ENCODE data around the gene GNAI3.
"Not testable (repeated sequence)": the region's sequence is repeated elsewhere in the genome, so short reads cannot be mapped to it uniquely, and the experiment has no call there.

Gene GNAI3

GRCh38 chr1:109639063-109639840 is 90.8 kb downstream of the GNAI3 start:
- DNase-seq: peak; percentile 45

- no peak for DNase-seq
Observed at GRCh38 chr1:109639841-109640184, 91.4 kb downstream of the GNAI3 start.

- DNase-seq: peak; percentile 91
Observed at GRCh38 chr1:109640285-109640865, 92.0 kb downstream of the GNAI3 start.

- peak; percentile 29 for DNase-seq
Observed at GRCh38 chr1:109641078-109641740, 92.8 kb downstream of the GNAI3 start.

- no peak for DNase-seq
Observed at GRCh38 chr1:109641861-109642260, 93.4 kb downstream of the GNAI3 start.

- peak; percentile 4 for DNase-seq
Observed at GRCh38 chr1:109642626-109643025, 94.2 kb downstream of the GNAI3 start.

GRCh38 chr1:109643385-109644230 is 95.2 kb downstream of the GNAI3 start:
- DNase-seq: peak; percentile 90

GRCh38 chr1:109644670-109645069 is 96.3 kb downstream of the GNAI3 start:
- peak; percentile 60 for DNase-seq

- DNase-seq: peak; percentile 28
Observed at GRCh38 chr1:109649491-109649914, 101.1 kb downstream of the GNAI3 start.

- no peak for DNase-seq
Observed at GRCh38 chr1:109650609-109651008, 102.2 kb downstream of the GNAI3 start.

GRCh38 chr1:109652402-109652801 is 104.0 kb downstream of the GNAI3 start:
- no peak for DNase-seq

GRCh38 chr1:109653306-109653705 is 104.9 kb downstream of the GNAI3 start:
- DNase-seq: no peak

- DNase-seq: peak; percentile 34
Observed at GRCh38 chr1:109654519-109654918, 106.1 kb downstream of the GNAI3 start.

- peak; percentile 90 for DNase-seq
Observed at GRCh38 chr1:109655615-109656519, 107.5 kb downstream of the GNAI3 start, which contains the start of gene GSTM4. Gene GSTM4 (plus strand): TSS chr1:109656099. CDS start chr1:109656390, 291 bp downstream.

GRCh38 chr1:109657395-109657794 is 109.0 kb downstream of the GNAI3 start:
- DNase-seq: peak; percentile 19

- DNase-seq: peak; percentile 33
Observed at GRCh38 chr1:109657970-109658369, 109.6 kb downstream of the GNAI3 start.

- DNase-seq: peak; percentile 42
Observed at GRCh38 chr1:109658533-109659042, 110.2 kb downstream of the GNAI3 start.

GRCh38 chr1:109659145-109659544 is 110.7 kb downstream of the GNAI3 start:
- DNase-seq: peak; percentile 29

- DNase-seq: peak; percentile 22
Observed at GRCh38 chr1:109659997-109660690, 111.7 kb downstream of the GNAI3 start.

GRCh38 chr1:109660691-109661026 is 112.2 kb downstream of the GNAI3 start:
- DNase-seq: not testable (repeated sequence)

- peak; percentile 29 for DNase-seq
Observed at GRCh38 chr1:109661391-109661790, 113.0 kb downstream of the GNAI3 start.

Data from islet precursor cell (in vitro differentiated cells).